Stimulated activated CD8-positive, alpha-beta memory T cell treated with anti-CD3 and anti-CD28 coated beads, Interleukin-4, amount 100 ng/mL, for 4 hours (primary cell): ENCODE measurements around the gene SERTAD1.

Source experiments
- DNase-seq, 2 donors: peaks; one replicate each; pipeline ENCODE4 v3.0.0-alpha.2; 2020; ENCODE audit warnings: low read depth in 2 of 2, low spot score in 1 of 2

SERTAD1 gene

DNA sequence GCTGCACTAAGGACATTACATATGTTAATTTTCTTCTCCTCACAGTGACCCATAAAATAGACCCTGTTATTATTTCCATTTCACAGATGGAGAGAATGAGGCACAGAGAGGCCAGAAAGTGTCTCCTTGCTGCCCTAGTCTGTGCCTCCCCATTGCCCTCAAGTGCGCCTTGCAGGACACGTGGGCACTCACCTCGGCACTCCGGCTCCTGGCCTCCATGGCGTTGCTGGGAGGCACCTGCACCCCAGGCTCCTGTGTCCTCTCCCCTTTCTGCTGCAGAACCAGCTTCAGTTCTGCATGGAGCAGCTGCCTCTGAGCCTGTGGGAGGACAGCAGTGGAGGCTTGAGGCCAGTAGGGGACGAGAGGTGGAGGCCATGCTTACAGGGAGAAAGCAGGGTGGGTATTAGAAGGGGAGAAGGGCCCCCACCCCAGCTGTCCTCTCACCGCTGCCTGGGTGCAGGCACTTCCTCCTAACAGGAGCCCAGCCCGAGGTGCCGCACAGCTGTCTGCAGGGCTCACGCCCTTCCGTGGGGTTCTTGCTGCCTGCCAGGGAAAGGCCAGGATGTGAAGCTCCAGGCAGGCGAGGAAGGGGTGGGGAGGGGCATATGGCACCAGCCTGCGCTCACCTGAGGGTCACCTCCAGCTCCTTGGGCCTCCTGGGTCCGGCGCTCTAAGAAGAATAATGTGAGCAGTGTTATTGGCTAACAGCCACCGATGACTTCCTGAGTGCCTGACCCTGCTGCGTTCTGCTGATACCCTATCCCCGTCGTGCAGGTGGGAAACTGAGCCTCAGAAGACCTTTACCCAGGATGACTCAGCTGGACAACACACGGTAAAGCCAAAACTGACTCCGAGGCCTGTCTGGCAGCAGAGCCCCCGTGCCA is 17.8 kb downstream of the SERTAD1 start:
- DNase-seq: no peak

- DNase-seq: peak; percentile 44 to 59
Measured at GRCh38 chr19:40403262-40403984, 22.4 kb downstream of the SERTAD1 start.

DNA sequence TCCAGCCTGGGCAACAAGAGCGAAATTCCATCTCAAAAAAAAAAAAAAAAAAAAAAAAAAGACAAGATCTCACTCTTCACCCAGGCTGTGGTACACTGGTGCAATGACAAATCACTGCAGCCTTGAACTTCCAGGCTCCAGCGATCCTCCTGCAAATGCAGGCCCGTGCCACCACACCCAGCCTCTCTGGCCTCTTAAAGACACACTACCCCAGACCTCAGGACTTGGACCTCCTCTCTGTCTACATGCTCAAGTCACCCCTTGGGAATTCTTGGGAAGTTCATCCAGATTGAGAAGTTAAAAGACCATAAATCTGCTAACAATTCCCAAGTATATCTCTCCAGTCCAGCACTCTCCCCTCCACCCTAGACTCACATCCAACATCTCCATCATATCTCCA is 25.2 kb downstream of the SERTAD1 start:
- DNase-seq: no peak

- DNase-seq: peak; percentile 24
Measured at GRCh38 chr19:40398417-40399131, 27.2 kb downstream of the SERTAD1 start.

DNA sequence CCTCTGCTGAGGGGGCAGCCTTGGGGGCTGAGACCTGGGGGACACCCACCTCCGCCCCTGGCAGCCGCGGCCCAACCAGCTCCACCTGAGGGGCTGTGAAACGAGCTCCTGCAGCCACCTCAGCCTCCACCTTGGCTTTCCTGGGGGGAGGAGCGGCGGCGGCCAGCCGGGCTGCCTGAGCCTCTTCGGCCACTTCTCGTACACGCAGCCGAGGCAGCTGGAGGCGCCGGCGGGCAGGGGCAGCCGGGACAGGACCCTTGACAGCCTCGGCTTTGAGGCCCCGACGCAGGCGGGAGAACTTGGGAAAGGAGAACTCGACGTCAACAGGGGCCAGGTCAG is 28.3 kb downstream of the SERTAD1 start:
- no peak for DNase-seq

GRCh38 chr19:40396886-40397567 is 28.8 kb downstream of the SERTAD1 start:
- no peak for DNase-seq

- DNase-seq: no peak
Measured at GRCh38 chr19:40395956-40396355, 29.8 kb downstream of the SERTAD1 start.

DNA sequence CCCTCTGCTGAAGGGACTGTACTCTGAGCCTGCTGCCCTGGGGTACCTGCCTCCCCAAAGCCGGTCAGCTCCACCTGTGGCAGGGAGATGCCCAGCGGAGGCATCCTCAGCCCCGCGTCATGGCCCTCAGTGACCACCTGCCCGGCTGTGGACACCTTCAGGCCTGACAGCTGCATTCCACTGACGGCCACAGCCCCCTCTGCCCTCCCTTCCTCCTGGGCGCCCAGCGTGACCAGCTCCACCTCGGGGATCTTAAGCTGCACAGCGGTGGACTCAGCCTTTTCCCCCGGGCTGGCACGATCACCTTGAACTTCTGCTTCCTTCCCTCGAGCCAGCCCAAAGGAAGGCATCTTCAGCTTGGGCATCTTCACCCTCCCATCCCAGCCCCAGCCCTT is 31.0 kb downstream of the SERTAD1 start:
- DNase-seq: no peak

- DNase-seq: no peak
Measured at GRCh38 chr19:40393894-40394815, 31.6 kb downstream of the SERTAD1 start.

DNA sequence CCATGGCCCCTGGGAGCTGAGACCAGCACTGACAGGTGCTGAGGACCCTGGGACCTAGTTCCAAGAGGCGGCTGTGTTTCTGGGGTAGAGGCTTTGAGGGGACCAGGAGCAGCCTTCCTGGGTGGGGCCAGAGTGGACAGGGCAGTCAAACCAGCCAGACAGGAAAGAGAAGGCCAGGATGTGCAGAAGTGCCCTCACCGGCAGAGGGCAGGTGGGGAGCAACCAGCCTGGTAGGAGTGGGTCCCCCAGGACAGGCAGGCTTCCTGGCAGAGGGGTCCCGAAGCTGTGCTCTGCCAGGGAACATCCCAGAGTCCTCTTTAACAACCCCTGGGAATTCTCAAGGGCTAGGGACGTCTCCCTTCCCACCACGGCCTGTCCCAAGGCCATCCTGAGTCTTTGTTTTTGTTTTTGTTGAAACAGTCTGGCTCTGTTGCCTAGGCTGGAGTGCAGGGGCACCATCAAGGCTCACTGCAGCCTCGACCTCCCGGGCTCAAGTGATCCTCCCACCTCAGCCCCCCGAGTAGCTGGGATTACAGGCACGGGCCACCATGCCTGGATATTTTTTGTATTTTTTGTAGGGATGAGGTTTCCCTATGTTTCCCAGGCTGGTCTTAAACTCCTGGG is 32.8 kb downstream of the SERTAD1 start:
- DNase-seq: no peak

DNA sequence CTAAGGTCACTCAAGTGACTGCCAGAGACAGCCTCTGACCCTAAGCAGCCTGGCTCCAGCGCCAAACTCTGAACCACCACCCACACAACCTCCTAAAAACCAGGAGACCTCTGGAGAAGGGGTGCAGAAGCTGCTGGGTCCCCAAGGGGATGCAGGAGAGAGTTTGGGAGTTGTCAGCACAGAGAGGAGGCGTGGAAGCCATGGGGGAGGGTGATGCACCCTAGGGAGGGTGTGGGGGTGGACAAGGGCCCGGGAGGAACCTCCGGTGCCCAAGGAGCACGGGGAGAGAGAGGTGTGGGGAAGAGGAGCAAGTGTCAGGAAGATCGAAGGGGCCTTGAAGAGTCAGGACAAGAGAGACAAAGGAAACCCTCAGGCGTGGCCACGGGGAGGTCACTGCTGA is 33.7 kb downstream of the SERTAD1 start:
- DNase-seq: no peak

- DNase-seq: no peak
Measured at GRCh38 chr19:40390084-40390742, 35.6 kb downstream of the SERTAD1 start, which contains the start of gene HIPK4. TSS of gene HIPK4 (minus strand) at chr19:40390181. CDS start at chr19:40389902, 279 bp downstream.

GRCh38 chr19:40389404-40390083 is 36.2 kb downstream of the SERTAD1 start:
- DNase-seq: no peak

DNA sequence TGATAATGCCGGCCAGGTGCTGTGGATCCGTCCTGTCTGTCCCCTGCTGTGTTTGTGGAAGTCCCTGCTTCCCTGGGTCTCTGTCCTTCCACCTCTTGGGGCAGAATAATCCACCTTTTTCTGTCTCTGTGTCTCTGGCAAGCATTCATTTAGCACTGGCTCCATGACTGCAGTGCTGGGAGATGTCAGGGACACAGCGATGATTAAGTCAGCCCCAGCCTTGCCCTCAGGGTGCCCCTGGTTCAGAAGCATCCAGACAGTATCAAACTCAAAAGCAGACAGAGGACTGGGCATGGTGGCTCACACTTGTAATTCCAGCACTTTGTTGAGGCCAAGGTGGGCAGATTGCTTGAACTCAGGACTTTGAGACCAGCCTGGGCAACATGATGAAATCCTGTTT is 37.3 kb downstream of the SERTAD1 start:
- no peak for DNase-seq

GRCh38 chr19:40387155-40387554 is 38.6 kb downstream of the SERTAD1 start:
- DNase-seq: no peak

DNA sequence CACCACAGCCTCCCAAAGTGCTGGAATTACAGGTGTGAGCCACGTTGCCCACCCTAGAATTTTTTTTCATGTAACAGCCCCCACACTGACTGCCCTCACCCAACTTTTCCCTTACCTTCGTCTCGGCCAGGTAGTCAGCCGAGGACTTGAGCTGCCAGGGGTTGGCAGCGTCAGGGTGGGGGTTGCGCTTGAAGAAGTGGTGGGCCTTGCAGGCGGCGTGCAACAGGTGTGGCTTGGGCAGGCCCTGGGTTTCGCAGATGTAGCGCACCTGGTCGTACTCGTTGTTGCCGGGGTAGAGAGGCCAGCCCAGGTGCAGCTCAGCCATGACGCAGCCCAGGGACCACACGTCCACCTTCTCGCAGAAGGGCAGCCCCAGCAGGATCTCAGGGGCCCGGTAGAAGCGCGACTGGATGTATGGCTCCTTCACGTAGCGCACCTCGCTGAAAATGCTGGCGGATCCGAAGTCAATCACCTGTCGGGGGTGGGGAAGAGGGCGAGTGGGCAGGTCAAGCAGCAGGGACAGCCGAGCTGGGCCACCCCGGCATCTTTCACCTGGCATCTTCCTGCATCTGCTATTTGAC is 42.0 kb downstream of the SERTAD1 start:
- no peak for DNase-seq

DNA sequence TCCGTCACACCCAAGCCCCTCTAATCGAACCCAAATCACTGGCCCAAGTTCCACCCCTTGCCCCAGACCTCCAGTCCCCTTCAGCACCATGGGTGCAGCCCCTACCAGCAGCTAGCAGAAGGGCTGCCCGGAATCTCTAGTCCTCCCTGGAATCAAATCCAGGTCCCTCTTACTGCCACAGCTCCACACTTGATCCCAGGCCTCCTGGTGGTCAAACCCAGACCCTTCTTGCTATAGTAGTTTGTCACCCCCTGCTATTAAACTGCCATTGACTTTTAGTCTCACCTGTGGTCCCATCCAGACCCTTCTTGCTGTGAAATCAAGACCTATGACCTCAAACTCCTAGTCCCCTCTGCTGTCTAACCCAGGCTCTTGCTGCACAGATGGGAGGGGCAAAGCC is 44.5 kb downstream of the SERTAD1 start:
- no peak for DNase-seq
